ENCODE data around the gene FGL2. TPM values are rescaled to one million over a fixed set of nuclear protein-coding genes. Genes with fewer than 3 reads are reported as not detected.
A peak's percentile ranks its signal among the peaks of the same experiment; 100 is the strongest.

FGL2 gene
- polyA plus RNA-seq, 3 donors, result 238 to 775 (median 774) TPM

GRCh38 chr7:77200542-77200941, 923 bp upstream of the FGL2 start:
- peak overlapping the region; percentile 89 to 100 (median 99) for H3K4me3 ChIP-seq (replicated peaks in 1 of 3; ENCODE audit: low read depth in 2 of 3, low read length in 3 of 3)
- H3K27me3 ChIP-seq (ENCODE audit: control insufficient read depth in 2 of 2, insufficient read depth in 2 of 2, low read length in 2 of 2), result no peaks in the 10 kb centered on the region
- peak overlapping the region; percentile 70 for H3K9ac ChIP-seq (ENCODE audit: insufficient read depth, low read length, poor library complexity, severe bottlenecking)
- no peak for TF ChIP-seq CTCF (IDR thresholded peaks at IDR 0.05)
- H4K20me1 ChIP-seq (ENCODE audit: insufficient read depth, low read length), result peaks cover 32% of the 10 kb centered on the region
- no peak for DNase-seq
- peak overlapping the region; percentile 95 for H3K4me2 ChIP-seq (replicated peaks; ENCODE audit: extremely low read depth, low read length, poor library complexity, severe bottlenecking)
- intact Hi-C loops (cut with micrococcal nuclease), result no loop called here
- peak overlapping the region; percentile 78 to 88 for H3K27ac ChIP-seq (ENCODE audit: low read depth in 1 of 2, low read length in 2 of 2)
- peaks cover 20 to 24% of the 10 kb centered on the region in 2 donors for H3K36me3 Mint-ChIP-seq
- H3K4me1 Mint-ChIP-seq, result peaks cover 45% of the 10 kb centered on the region
- peaks cover 0 to 2% (median 1%) of the 10 kb centered on the region in 3 donors for H3K27me3 Mint-ChIP-seq (ENCODE audit: low read depth in 3 of 3)
- H3K9me3 Mint-ChIP-seq, result no peaks in the 10 kb centered on the region
- no peaks in the 10 kb centered on the region for H3K9me3 ChIP-seq (replicated peaks in 1 of 2; ENCODE audit: control insufficient read depth in 1 of 2, insufficient read depth in 1 of 2, low read length in 2 of 2)
- peak overlapping the region; percentile 96 to 100 for H3K4me3 Mint-ChIP-seq
- peaks cover 55% of the 10 kb centered on the region for H3K79me2 ChIP-seq (ENCODE audit: insufficient read depth, low read length)
- peak overlapping the region; percentile 71 for H2AFZ ChIP-seq (ENCODE audit: insufficient read depth, low read depth, low read length, poor library complexity, severe bottlenecking)
- peak overlapping the region; percentile 86 to 95 (median 93) for H3K27ac Mint-ChIP-seq
- WGBS (ENCODE audit: insufficient coverage), result no CpG with 5 or more reads among the region's 2 CpGs
- peaks cover 13 to 30% of the 10 kb centered on the region in 2 donors for H3K4me1 ChIP-seq (ENCODE audit: control insufficient read depth in 1 of 2, insufficient read depth in 2 of 2, low read length in 2 of 2)
- peaks cover 12 to 15% of the 10 kb centered on the region in 2 donors for H3K36me3 ChIP-seq (replicated peaks in 1 of 2; ENCODE audit: control insufficient read depth in 1 of 2, insufficient read depth in 2 of 2, low read length in 2 of 2)

GRCh38 chr7:77197141-77197540, 2.5 kb downstream of the FGL2 start:
- Histone ChIP-seq H3K27me3 (ENCODE audit: control insufficient read depth in 2 of 2, insufficient read depth in 2 of 2, low read length in 2 of 2) (no peaks in the 10 kb centered on the region), H3K4me2 (replicated peaks; ENCODE audit: extremely low read depth, low read length, poor library complexity, severe bottlenecking) (peak overlapping the region; percentile 95), H4K20me1 (ENCODE audit: insufficient read depth, low read length) (peaks cover 35% of the 10 kb centered on the region), H3K4me1 (ENCODE audit: control insufficient read depth in 1 of 2, insufficient read depth in 2 of 2, low read length in 2 of 2) (peaks cover 18 to 43% of the 10 kb centered on the region in 2 donors), H3K9me3 (replicated peaks in 1 of 2; ENCODE audit: control insufficient read depth in 1 of 2, insufficient read depth in 1 of 2, low read length in 2 of 2) (no peaks in the 10 kb centered on the region), H3K36me3 (replicated peaks in 1 of 2; ENCODE audit: control insufficient read depth in 1 of 2, insufficient read depth in 2 of 2, low read length in 2 of 2) (peaks cover 18 to 20% of the 10 kb centered on the region in 2 donors), H3K9ac (ENCODE audit: insufficient read depth, low read length, poor library complexity, severe bottlenecking) (peak overlapping the region; percentile 70), H3K79me2 (ENCODE audit: insufficient read depth, low read length) (peaks cover 87% of the 10 kb centered on the region), H2AFZ (ENCODE audit: insufficient read depth, low read depth, low read length, poor library complexity, severe bottlenecking) (no peak overlapping the region), H3K4me3 (replicated peaks in 1 of 3; ENCODE audit: low read depth in 2 of 3, low read length in 3 of 3) (peak overlapping the region; percentile 89 to 100 (median 99)), H3K27ac (ENCODE audit: low read depth in 1 of 2, low read length in 2 of 2) (peak overlapping the region; percentile 24 to 88)
- peaks cover 0 to 2% (median 1%) of the 10 kb centered on the region in 3 donors for H3K27me3 Mint-ChIP-seq (ENCODE audit: low read depth in 3 of 3)
- intact Hi-C loops (cut with micrococcal nuclease), result loop anchor here in 1 of 2 donors (5.0 kb wide), 1 partner anchor 40 kb away; no protein-coding TSS in a partner anchor
- H3K4me1 Mint-ChIP-seq, result peaks cover 42% of the 10 kb centered on the region
- no CpG with 5 or more reads among the region's 4 CpGs for WGBS (ENCODE audit: insufficient coverage)
- H3K36me3 Mint-ChIP-seq, result peaks cover 26 to 34% of the 10 kb centered on the region in 2 donors
- no peak for TF ChIP-seq CTCF (IDR thresholded peaks at IDR 0.05)
- no peak for DNase-seq
- peak overlapping the region; percentile 96 to 100 for H3K4me3 Mint-ChIP-seq
- H3K27ac Mint-ChIP-seq, result peak overlapping the region in 4 of 7 donors; percentile 68 to 95 (median 92)
- no peaks in the 10 kb centered on the region for H3K9me3 Mint-ChIP-seq

Data from CD14-positive monocyte (primary cell).